Upper lobe of left lung (tissue), 4 donors: Measurements from ENCODE around the gene SETDB2.

Source experiments
- CTCF ChIP-seq, 6 experiments: fragments of 450-650 bp in 4 of 6; fragments of 200-600 bp in 2 of 6; sonication (generic) in 2 of 6; IDR thresholded peaks; one replicate each; pipeline ENCODE4 v1.5.1; 2016 to 2019; ENCODE audit warnings: antibody characterized with exemption in 6 of 6
- POLR2A ChIP-seq, 4 donors: fragments of 450-650 bp; IDR thresholded peaks; one replicate each; pipeline ENCODE4 v1.5.1; 2016 to 2017; ENCODE audit warnings: antibody characterized with exemption in 4 of 4, mild to moderate bottlenecking in 2 of 4

GRCh38 chr13:49441312-49441711 is 2.8 kb upstream of the SETDB2 start:
- no peak for TF ChIP-seq CTCF (IDR thresholded peaks at IDR 0.05)
- TF ChIP-seq POLR2A (IDR thresholded peaks at IDR 0.05) = no peak
